HG02759 (cell line): ENCODE data around the gene WWOX.
"Not testable (repeated sequence)": the region's sequence is repeated elsewhere in the genome, so short reads cannot be mapped to it uniquely, and the experiment has no call there.

ENCODE experiments used
- ATAC-seq: cut with Tn5 transposase; IDR thresholded peaks from one replicate; pipeline ENCODE4 v1.9.1; 2021; ENCODE audit warnings: mild to moderate bottlenecking, moderate library complexity; ENCODE audit not compliant: unreplicated experiment

The WWOX gene

DNA sequence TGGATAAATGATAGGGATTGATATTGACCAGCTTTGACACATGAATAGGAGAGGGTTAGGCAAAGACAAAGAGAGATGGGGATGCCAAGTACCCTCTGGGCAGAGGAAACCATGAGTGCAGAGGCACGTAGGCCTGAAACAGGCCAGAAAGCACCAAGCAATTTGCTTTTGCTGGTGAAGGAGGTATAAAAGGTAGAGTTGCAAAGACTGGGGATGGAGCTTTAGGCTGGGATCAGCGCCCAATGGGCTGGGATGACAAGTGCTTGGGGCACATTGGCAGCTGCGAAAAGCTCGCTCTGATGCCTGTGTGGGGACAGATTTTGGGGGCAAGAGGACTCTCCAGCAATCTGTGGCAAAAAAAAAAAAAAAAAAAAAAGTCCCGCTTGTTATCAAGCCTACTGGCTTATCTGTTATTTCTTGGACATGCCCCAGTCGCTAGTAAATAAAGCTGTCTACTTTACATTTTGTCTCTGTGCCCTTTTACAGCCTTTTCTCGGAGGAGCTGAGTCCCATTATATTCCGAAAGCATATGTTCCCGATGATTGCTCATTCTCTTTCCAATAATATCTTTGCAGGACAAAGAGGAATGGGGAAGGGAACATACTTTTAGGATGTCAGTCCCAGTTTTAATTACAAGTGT is 922.7 kb downstream of the WWOX start:
- ATAC-seq = no peak

DNA sequence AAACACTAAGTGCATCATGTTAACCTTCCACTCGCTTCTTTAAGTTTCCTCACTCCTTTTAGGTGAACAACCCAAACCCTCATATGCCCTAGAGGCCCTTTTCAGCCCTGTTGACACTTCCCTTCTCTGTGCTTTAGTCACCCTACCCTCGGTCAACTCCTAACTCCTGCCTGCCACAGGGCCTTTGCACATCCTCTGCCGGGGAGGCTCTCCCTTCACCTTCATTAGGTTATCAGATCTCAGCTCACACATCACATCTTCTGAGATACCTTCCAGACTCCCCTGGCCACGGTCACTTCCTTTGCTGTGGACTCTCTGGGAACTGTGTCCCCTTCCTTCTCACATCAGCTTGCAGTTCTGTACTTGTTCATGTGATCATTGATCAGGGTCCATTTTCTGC is 926.7 kb downstream of the WWOX start:
- ATAC-seq = no peak

DNA sequence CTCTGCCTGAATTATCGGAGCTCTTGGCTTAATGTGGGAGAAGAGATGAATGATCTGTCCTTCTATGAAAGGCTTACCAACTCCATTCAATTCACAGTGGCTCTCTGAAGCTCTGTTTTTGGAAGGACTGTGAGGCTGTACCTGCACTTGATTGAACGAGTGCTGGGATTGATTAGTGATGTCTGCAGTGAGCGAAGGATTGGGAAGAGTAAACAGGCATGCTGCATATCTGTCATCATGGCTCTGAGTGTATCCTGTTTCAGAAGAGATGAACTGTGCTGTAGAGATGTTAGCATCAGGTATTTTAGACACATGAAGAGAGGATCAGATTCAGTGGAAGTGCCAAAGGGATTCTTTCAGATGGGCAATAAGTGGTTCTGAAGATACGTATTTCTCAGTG is 937.1 kb downstream of the WWOX start:
- no peak for ATAC-seq

DNA sequence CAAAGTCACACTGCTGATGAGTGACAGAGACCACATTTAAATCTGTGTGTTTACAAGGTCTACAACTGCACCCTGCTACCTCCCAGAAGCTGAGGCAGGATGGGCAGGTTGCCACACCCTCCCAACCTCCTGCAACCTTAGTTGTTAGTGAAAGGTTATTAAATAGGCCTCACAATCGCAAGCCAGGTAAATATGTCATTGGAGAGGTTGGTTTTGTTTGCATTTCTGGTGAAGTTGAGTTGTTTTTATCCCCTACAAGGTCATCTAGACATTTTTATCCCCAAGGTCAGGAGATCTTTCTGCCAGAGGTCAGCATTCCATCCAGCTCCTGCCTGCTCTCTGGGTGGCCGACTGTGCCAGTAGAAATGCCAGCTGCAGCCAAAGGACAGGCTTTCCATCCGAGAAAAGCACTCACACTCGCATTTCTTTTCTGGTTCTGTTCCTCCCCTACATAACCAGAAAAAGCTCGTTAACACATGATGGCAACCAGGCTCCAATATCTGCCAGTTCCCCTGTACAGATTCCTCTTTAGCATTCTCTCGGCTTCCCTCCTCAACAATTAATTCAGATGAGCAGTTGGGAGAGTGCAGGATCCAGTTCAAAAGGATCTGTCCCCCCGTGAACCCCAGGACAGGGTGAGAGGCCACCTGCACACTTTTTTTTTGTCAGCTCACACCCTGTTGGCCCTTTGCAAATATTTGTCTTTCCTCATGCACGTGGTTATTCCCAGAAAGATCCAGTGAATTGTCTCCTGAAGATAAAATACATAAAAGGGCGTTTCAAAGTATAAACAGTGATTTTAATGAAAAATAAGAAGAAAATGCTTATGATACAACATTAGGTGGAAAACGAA is 938.3 kb downstream of the WWOX start:
- ATAC-seq = no peak

DNA sequence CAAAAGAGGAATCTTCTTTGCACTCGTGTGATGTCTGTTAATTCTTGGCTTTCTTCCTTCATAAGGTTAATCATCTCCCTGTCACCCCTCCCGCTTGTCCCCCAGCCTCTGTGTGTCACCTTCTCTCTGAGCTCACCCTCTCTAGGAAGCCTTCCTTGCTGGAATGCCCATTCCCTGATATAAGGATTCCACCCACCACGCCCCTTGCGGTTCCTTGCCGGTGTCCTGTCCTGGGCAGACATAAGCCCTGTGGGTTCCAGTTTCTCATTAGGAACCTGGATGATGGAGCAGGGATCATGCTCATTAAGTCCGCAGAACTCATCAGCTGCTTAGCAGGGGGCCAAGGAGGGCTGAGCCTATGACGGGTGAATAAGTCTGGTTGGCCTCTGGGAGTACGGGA is 941.8 kb downstream of the WWOX start:
- ATAC-seq = no peak

DNA sequence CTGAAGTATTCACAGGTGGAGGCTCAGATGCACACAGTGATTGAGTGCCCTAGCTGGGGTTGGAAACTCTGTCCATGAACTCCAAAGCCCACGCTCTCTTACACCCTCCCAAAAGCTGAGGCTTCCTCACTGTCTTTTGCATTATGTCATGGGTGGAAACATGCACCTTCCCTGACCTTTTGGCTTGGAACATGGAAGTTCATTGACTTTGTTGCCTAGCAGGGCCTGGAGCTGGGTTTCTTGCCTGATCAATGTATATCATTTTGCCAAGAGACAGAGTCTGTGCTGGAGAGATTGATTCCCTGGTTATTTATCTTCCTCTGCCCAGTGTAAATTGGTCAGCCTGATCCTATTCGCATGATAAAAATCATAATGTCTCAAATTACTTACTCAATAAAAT is 942.7 kb downstream of the WWOX start:
- ATAC-seq = no peak

DNA sequence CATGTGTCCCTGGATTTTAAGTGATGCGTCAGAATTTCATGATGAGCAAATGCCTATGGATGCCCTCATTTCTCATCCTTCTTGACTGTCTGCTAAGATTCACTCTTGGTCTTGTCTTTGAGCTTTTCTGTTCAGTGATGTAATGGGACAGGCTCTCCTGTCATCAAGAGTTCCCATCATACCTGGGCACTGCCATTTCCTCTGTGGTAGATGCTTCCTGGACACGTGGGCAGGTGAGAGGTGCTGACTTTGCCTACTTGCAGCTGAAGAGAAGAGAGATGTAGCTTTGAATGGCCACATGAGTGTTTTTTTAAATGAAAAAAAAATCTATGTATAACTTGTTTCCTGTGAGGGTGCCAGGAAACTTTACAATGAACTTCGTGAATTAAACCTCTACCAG is 943.4 kb downstream of the WWOX start:
- no peak for ATAC-seq

DNA sequence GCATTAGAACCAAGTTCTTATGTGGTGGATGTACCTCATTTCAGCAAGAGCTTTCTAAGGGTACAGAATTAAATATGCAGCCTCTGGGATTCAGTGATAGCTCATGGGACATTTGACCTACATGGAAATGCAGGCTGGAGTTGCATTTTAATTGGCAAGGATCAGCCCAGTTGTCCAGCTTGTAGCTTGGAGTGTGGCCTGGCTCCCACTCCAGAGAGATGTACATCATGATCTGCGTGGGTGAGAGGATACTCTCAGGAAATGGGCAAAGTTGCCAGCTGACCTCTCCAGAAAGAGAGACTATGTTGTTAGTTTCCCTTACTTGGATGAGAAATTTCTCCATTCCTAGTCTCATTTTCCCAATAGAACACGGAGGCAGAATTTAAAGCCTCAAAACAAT is 945.7 kb downstream of the WWOX start:
- ATAC-seq = no peak

DNA sequence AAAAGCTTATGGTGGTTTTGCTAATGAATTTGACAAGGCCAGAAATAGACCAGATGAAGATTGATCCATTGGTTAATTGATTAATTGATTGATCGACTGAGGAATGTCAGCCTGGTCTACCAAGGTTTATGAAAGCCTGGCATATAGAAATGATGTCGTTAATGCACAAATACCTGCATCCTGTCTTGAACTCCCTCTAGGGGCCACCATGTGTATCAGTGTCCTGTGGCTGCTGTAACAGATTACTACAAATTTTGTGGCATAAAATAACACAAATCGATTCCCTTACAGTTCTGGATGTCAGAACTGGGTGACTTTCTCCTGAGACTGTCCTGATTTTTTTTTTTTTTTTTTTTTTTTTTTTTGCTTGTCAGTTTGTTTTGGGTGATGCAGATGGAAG is 947.9 kb downstream of the WWOX start:
- ATAC-seq = no peak

DNA sequence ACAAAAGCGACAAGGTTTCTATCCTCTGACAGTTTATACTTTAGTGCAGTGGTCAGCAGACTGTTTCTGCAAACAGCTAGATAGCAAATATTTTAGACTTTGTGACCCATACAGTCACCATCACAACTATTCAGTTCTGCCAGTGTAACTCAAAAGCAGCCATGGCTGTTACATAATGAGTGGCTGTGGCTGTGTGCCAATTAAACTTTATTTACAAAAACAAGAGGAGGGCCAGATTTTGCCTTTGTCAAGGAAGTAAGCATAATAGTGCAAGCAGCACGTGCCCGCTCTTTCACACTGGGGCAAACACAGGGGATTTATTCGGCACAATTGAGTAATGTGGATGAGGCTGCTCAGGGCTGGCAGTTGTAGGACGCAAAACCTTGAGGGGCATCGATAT is 949.6 kb downstream of the WWOX start:
- no peak for ATAC-seq

DNA sequence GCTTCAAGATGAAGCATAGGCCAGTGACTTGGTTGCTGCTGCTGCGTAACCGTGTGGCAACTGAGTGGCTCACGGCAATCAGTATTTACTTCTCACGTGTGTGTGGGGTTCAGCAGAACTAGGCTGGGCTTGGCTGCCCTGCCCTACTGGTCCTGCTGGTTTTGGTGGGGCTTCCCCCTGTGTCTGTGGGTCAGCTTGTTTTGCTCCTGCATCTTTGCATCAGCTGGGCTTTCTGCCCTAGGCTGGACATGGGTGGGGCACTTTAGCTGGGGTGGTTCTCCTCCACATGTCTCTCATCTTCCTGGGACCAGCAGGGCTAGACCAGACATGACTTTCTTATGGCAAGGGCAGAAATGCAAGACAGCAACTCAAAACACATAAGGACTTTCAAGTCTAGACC is 950.6 kb downstream of the WWOX start:
- no peak for ATAC-seq

DNA sequence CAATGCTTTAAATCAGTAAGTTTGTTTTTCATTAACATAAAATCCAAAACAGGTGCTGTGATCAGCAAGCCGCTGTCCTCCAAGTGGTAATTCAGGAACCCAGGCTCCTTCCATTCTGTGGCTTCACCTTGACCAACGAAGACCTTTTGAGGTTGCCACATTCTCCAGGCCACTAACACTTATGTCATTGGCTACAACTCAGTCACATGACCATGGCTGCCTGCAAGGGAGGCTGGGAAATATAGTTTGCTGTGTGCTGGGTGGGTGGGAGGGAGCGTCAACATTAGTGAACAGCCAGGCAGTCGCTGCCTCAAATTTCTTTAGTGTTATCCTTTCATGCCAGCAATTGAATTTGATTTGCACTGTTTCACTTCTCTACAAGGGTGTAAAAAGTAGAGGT is 951.9 kb downstream of the WWOX start:
- ATAC-seq = no peak

DNA sequence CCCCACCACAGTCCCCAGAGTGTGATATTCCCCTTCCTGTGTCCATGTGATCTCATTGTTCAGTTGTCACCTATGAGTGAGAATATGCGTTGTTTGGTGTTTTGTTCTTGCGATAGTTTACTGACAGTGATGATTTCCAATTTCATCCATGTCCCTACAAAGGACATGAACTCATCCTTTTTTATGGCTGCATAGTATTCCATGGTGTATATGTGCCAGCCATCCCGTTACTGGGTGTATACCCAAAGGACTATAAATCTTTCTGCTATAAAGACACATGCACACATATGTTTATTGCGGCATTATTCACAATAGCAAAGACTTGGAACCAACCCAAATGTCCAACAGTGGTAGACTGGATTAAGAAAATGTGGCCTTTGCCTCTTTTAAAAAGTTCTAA is 952.7 kb downstream of the WWOX start:
- not testable (repeated sequence) for ATAC-seq

DNA sequence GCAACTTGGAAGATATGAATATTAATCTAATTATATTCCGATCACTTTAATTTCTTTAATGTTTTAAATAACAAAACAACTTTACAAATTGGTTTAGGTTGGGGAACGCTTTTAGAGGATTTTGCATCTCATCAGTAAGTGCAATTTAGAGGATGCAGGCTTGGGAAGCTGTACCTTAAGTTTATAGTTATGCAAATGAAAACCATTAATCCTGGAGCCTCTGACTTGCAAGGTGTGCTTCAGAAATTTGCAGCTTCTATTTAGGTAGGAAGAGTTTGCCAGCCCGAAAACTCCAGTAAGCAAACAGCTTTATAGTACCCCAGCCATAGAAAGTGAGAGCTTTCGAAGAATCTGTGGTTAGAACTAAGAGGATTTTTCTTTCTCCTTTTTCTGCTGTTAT is 954.1 kb downstream of the WWOX start:
- no peak for ATAC-seq

DNA sequence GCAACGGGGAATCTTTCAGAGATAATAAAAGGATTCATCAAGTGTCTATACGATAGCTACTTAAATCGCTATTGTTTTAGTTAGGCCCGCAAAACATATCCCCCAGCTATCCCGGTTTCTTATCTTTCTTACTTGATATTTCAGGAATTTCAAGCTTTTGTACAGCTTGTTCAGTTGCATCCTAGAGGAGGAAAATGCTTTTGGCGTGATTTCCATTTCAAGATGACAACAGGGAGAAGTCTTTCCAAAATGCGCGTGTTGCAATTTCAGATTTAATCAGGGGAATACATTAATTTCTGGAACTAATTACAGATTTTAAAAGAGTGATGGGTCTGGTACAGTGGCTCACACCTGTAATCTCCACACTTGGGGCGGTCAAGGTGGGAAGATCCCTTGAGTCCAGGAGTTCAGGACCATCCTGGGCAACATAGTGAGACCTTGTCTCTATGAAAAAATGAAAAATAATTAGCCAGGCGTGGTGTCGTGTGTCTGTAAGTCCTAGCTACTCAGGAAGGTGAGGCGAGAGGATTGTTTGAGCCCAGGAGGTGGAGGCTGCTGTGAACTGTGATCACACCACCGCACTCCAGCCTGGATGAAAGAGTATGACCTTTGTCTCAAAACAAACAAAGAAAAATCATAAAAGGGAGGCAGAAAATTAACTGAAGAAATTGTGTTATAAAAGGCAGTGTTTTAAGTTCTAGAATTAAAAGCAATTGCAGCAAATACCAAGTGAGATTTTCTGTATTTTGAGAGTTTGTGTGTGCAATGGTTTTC is 954.9 kb downstream of the WWOX start:
- ATAC-seq = no peak

DNA sequence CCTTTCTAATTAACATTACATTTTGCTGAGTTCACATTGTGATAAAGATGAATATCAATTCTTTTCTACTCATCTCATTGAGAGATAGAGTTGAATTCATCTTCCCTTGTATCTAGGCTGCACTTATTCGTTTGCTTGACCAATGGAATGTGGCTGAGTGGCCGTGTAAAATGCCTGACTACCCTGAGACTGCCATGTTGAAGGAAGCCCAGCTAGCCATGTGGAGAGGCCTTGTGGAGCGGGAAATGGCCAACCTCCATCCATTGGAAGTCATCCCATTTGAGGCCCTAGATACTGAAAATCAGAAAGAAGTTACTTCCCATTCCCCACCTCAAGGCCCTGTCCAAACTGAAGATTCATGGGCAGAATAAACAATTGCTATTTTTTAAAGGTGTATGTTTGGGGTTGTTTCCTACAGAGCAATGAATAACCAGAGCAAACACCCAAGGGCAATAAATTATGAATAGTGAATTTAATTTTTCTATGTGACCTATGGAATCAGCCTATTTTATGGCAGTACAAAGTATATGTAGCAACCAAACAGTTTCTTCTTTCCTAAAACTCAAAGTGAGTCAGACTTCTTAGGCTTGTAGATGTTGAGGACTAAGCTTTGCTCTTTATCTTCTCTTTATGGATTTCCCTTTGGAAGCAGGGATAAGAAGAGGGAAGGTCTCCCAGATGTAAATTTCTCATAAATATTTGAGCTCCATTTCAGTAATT is 956.0 kb downstream of the WWOX start:
- ATAC-seq = no peak

DNA sequence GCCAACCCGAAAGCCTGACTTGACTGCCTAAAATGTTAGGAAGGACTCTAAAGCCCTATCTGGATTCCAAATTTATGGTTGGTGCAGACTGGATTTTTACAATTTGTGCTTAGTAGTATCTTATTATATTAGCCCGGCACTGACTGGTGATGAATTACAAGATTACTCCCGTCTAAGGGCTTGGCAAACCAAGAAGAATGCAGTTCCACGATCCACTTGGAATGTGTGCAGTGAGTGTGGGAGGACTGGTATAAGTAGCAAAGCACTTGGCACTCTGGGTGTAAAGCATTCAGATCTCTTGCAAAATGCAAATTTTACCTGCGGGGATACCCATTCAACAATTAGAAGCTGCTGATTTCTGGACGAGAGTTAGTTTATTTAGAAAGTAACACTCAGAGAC is 961.7 kb downstream of the WWOX start:
- no peak for ATAC-seq

DNA sequence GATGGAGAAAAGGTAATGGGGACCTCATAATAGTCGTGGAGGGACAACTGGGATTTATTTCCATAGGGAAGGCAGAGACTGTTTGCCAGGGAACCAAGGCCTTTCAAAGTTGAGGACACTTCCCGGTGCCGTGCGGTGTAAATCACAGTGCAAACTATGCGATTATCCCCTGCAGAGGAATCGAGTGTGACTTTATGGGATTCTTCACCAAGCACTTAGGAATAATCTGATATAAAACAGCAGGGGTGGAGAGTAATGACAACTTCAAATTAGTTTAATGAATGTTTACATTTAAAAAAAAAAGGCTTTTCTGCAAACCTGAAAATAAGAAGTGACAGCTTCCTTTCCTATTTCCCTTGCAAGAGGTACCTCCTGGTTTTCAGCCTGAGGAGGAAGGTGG is 962.9 kb downstream of the WWOX start:
- ATAC-seq = no peak

DNA sequence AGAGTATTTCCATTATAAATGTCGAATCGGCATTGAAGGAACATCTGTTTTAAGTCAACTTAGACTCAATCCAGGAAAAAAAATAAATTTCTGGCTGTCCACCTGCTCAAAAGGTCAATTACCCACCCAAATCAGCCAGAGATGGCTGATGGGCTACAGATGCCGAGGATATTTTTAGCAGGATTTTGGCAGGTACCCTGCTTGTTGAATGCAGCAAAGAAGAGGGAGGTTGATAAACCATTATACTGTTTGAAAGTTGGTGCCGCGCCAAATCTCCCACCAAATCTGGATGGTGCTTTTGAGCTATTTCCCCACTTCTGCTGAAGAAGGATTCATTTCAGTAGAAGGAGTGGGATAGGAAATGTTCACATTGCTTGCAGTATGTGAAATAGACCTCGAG is 963.4 kb downstream of the WWOX start:
- no peak for ATAC-seq

DNA sequence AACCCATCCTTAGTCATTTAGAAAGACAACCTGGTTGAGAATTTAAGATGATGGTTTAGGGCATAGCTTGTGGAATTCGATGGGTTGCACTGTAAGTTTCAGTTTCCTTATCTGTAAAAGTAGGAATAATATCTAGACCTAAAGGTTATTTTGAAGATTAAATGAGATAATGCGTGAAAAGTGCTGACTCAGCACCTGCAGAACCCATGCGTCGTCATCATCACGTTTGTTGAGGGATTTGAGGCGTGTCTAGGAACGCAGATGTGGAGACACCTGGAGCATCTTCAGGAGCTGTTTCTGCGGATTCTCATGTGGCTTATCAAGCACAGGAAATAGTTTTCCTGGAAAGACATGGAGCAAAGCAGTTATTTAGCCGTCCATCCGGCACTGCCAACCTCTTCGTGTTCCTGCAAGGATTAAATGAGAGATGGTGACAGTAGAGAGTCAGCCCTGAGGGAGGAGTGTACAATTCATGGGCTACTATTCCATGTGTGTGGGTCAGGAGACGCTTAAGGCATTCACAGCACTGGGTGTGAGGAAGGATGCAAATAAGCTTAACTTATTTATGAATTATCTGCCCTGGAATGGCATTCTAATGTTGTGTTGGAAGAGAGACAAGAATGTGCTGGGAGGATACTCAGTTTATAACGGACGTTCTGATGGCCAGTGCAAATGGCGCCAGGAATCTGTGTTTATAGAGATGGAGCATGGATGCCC is 965.0 kb downstream of the WWOX start:
- no peak for ATAC-seq

DNA sequence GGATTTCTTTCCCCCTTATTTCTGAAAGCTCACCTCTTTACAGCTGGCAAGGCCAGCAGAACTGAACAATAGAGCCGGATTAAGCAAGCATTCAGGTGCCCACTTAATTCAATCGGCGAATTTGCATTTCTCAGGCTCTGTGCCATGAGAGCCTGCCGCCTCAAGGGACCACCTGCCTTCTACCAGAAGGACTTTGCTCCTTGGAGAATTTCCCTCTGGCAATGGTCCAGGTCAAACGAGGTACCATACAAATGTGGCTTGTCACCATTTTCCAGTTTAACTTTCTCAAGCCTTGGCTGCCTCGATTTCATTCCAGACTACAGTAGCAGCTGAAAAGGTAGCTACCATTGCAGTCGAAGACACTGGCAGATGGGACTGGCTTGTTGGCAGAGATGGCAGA is 967.1 kb downstream of the WWOX start:
- no peak for ATAC-seq
